PC-3 (cell line): ENCODE results near the gene NPHP1. TPM values are rescaled to one million over a fixed set of nuclear protein-coding genes. Genes with fewer than 3 reads are reported as not detected.

ENCODE experiments used
- ATAC-seq: fragments of 200-7000 bp; cut with Tn5 transposase; 2 replicates; pipeline ENCODE4 v1.9.1; 2020; ENCODE audit warnings: mild to moderate bottlenecking, moderate library complexity
- BruUV-seq: library from RNA; stranded (reverse); fragments of 400-500 nt; replicated peaks from 2 replicates; lab custom pipeline; 2021; lab: Mats Ljungman, UMichigan
- CTCF ChIA-PET: fragments of 300-600 bp; sonication (Branson Sonifier 250); formaldehyde crosslinking; loops from one replicate; lab custom pipeline; 2022; ENCODE audit warnings: antibody characterized with exemption; lab: Charles Lee
- POLR2A ChIA-PET: fragments of 300-600 bp; sonication (Branson Sonifier 250); formaldehyde crosslinking; loops from one replicate; lab custom pipeline; 2022; ENCODE audit warnings: antibody characterized with exemption; ENCODE audit not compliant: unreplicated experiment; lab: Charles Lee
- DNase-seq: peaks from one replicate; pipeline ENCODE4 v3.0.0-alpha.2; 2015
- H2AFZ ChIP-seq: fragments of 300-600 bp; sonication (generic); 2 replicates; pipeline ENCODE4 v1.6.0; 2016; ENCODE audit warnings: antibody characterized with exemption, low read length
- H3F3A ChIP-seq: fragments of 300-600 bp; sonication (generic); one replicate; pipeline ENCODE4 v1.6.0; 2017; ENCODE audit warnings: antibody characterized with exemption, low read length, control low read depth, mild to moderate bottlenecking; ENCODE audit not compliant: unreplicated experiment
- H3K27ac ChIP-seq: fragments of 300-600 bp; sonication (generic); 2 replicates; pipeline ENCODE4 v1.5.1; 2016; ENCODE audit warnings: mild to moderate bottlenecking, low read length
- H3K27me3 ChIP-seq: fragments of 300-600 bp; sonication (generic); 2 replicates; pipeline ENCODE4 v1.6.1; 2016; ENCODE audit warnings: low read length, mixed read lengths
- H3K36me3 ChIP-seq: fragments of 300-600 bp; sonication (generic); 2 replicates; pipeline ENCODE4 v1.6.1; 2016; ENCODE audit warnings: low read depth, mixed run types, low read length, mixed read lengths
- H3K4me1 ChIP-seq: fragments of 300-600 bp; sonication (generic); 2 replicates; pipeline ENCODE4 v1.5.1; 2016; ENCODE audit warnings: low read length; ENCODE audit not compliant: insufficient read depth
- H3K4me2 ChIP-seq: fragments of 300-600 bp; sonication (generic); 2 replicates; pipeline ENCODE4 v1.6.0; 2016; ENCODE audit warnings: low read length
- H3K4me3 ChIP-seq: fragments of 300-600 bp; sonication (generic); 2 replicates; pipeline ENCODE4 v1.5.1; 2016; ENCODE audit warnings: mild to moderate bottlenecking, low read length, mixed read lengths
- H3K79me2 ChIP-seq: fragments of 300-600 bp; sonication (generic); 2 replicates; pipeline ENCODE4 v1.6.1; 2017; ENCODE audit warnings: low read length, mixed read lengths
- H3K9ac ChIP-seq: fragments of 300-600 bp; sonication (generic); 2 replicates; pipeline ENCODE4 v1.6.0; 2016; ENCODE audit warnings: mild to moderate bottlenecking, low read length
- H3K9me2 ChIP-seq: fragments of 300-600 bp; sonication (generic); replicated peaks from 2 replicates; pipeline ENCODE4 v1.6.1; 2016; ENCODE audit warnings: mixed run types, low read length, mixed read lengths
- H3K9me3 ChIP-seq: fragments of 300-600 bp; sonication (generic); 2 replicates; pipeline ENCODE4 v1.6.1; 2016; ENCODE audit warnings: low read length, mixed read lengths
- H4K20me1 ChIP-seq: fragments of 300-600 bp; sonication (generic); 2 replicates; pipeline ENCODE4 v1.6.1; 2016; ENCODE audit warnings: low read length, mixed read lengths
- EZH2 ChIP-seq: fragments of 300-600 bp; sonication (generic); IDR thresholded peaks from one replicate; pipeline ENCODE4 v1.6.1; 2017; ENCODE audit warnings: antibody characterized with exemption, mild to moderate bottlenecking, low read length; ENCODE audit not compliant: unreplicated experiment
- EZH2phosphoT487 ChIP-seq: fragments of 300-600 bp; sonication (generic); IDR thresholded peaks from 2 replicates; pipeline ENCODE4 v1.6.1; 2018; ENCODE audit warnings: mild to moderate bottlenecking, antibody characterized with exemption, low read length, borderline replicate concordance
- intact Hi-C: fragments of 100-400 bp; cut with micrococcal nuclease; formaldehyde crosslinking; loops from 2 replicates; pipeline ENCODE4 v1.9.0; 2023
- total RNA-seq: library from RNA; depleted of rRNA; stranded (reverse); fragments of >200 nt; gene quantifications from 2 replicates; pipeline ENCODE4 v1.2.3, GENCODE V29; 2014
- TF ChIP-seq, protein P1 (sequence below): fragments of 300-600 bp; sonication (generic); conservative IDR thresholded peaks from 2 replicates; pipeline ENCODE4 v1.5.1; 2017; ENCODE audit warnings: antibody characterized with exemption, low read depth, mild to moderate bottlenecking, low read length

NPHP1 gene
- total RNA-seq, 1 experiment from 2014 or later, result 4.2 TPM

- POLR2A ChIA-PET, result no interaction called here
- peaks cover 19% of the 10 kb centered on the region for H3K4me1 ChIP-seq
Measured at GRCh38 chr2:110146945-110147332, 57.9 kb downstream of the NPHP1 start.

DNA sequence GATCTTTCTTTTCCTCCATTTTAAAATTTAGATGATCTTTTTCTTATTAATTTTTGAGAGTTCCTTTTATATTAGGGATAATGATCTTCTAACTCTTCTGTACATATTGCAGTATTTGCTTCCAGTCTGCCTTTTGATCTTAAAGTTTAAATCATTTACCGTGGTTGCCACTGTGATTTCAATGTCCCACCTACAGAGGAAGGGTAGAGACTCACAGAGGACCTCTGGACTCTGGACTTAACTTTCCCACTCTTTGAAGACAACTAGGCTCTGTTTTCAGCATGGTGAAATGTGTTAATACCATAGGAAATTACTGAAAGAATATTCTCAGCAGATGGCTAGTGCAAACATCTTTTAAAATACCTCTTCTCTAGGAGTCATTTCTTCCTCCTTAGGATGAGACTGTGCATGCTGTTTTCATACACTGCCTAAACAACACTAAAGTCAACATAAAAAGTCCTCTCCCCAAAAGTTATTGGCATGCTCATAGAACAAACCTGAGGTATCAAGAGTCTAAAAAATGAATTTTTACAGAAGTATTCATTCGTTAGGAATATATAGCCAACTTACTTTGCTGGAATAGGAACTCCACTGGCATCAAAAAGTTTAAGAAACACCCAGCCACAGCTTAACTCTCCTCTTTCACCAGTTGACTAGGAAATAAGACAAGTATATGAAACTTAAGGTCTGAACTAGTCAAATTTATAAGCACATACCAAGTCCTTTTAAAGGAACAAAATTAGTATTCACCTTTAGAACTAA, 58.4 kb downstream of the NPHP1 start:
- no peaks in the 10 kb centered on the region for H3K79me2 ChIP-seq
- no peak overlapping the region for H3K4me2 ChIP-seq
- TF ChIP-seq EZH2 (no peak), EZH2phosphoT487 (no peak)
- TF ChIP-seq, protein P1, sequence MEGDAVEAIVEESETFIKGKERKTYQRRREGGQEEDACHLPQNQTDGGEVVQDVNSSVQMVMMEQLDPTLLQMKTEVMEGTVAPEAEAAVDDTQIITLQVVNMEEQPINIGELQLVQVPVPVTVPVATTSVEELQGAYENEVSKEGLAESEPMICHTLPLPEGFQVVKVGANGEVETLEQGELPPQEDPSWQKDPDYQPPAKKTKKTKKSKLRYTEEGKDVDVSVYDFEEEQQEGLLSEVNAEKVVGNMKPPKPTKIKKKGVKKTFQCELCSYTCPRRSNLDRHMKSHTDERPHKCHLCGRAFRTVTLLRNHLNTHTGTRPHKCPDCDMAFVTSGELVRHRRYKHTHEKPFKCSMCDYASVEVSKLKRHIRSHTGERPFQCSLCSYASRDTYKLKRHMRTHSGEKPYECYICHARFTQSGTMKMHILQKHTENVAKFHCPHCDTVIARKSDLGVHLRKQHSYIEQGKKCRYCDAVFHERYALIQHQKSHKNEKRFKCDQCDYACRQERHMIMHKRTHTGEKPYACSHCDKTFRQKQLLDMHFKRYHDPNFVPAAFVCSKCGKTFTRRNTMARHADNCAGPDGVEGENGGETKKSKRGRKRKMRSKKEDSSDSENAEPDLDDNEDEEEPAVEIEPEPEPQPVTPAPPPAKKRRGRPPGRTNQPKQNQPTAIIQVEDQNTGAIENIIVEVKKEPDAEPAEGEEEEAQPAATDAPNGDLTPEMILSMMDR, result no peak
- H3K9me3 ChIP-seq, result no peaks in the 10 kb centered on the region
- peaks cover 19% of the 10 kb centered on the region for H3K4me1 ChIP-seq
- H3K9me2 ChIP-seq, result no peaks in the 10 kb centered on the region
- no peaks in the 10 kb centered on the region for H3K36me3 ChIP-seq
- no peak for DNase-seq
- no peak for ATAC-seq
- peaks cover 7% of the 10 kb centered on the region for H3F3A ChIP-seq
- POLR2A ChIA-PET, result no interaction called here
- H2AFZ ChIP-seq, result no peak overlapping the region
- no peak overlapping the region; the same call in 1 of the 2 replicates for H3K9ac ChIP-seq
- CTCF ChIA-PET, result no interaction called here
- no peaks in the 10 kb centered on the region for H3K27me3 ChIP-seq
- no peak overlapping the region for H3K4me3 ChIP-seq
- no peak overlapping the region for H3K27ac ChIP-seq
- intact Hi-C loops, result no loop called here
- no TSS peak for BruUV-seq
- H4K20me1 ChIP-seq, result no peaks in the 10 kb centered on the region

More at GRCh38 chr2:110146945-110147332, 57.9 kb downstream of the NPHP1 start:
- H3K4me2 ChIP-seq, result no peak overlapping the region
- CTCF ChIA-PET, result no interaction called here
- H3K36me3 ChIP-seq, result no peaks in the 10 kb centered on the region
- no peak for DNase-seq
- H3K27me3 ChIP-seq, result no peaks in the 10 kb centered on the region
- no peaks in the 10 kb centered on the region for H3K9me2 ChIP-seq
- ATAC-seq, result no peak
- no peak overlapping the region for H3K4me3 ChIP-seq
- no peaks in the 10 kb centered on the region for H4K20me1 ChIP-seq
- H3F3A ChIP-seq, result peaks cover 7% of the 10 kb centered on the region
- no peaks in the 10 kb centered on the region for H3K9me3 ChIP-seq
- H3K79me2 ChIP-seq, result no peaks in the 10 kb centered on the region
- intact Hi-C loops, result no loop called here
- no peak overlapping the region for H3K27ac ChIP-seq
- no peak overlapping the region; the same call in 1 of the 2 replicates for H3K9ac ChIP-seq
- H2AFZ ChIP-seq, result no peak overlapping the region
- BruUV-seq, result no TSS peak
- TF ChIP-seq, protein P1, result no peak
- TF ChIP-seq EZH2phosphoT487, result no peak
- no peak for TF ChIP-seq EZH2

GRCh38 chr2:110143982-110144381, 60.8 kb downstream of the NPHP1 start:
- H3K4me3 ChIP-seq, result no peak overlapping the region
- no peak overlapping the region for H3K9ac ChIP-seq
- ATAC-seq (no peak), DNase-seq (no peak)
- peaks cover 6% of the 10 kb centered on the region for H3K4me1 ChIP-seq
- no peaks in the 10 kb centered on the region for H3K36me3 ChIP-seq
- TF ChIP-seq, protein P1, result no peak
- TF ChIP-seq EZH2phosphoT487 (no peak), EZH2 (no peak)
- no peak overlapping the region for H2AFZ ChIP-seq
- CTCF ChIA-PET, result no interaction called here
- no peaks in the 10 kb centered on the region for H3K79me2 ChIP-seq
- POLR2A ChIA-PET, result interaction anchor here (0.6 kb wide), 1 partner anchor 15 kb away, joined by 4 read pairs; no protein-coding TSS in a partner anchor
- intact Hi-C loops, result no loop called here
- no peaks in the 10 kb centered on the region for H3K9me3 ChIP-seq
- H3K27ac ChIP-seq, result no peak overlapping the region
- no peaks in the 10 kb centered on the region for H3K27me3 ChIP-seq
- H3F3A ChIP-seq, result peaks cover 3% of the 10 kb centered on the region
- H3K4me2 ChIP-seq, result no peak overlapping the region
- no peaks in the 10 kb centered on the region for H4K20me1 ChIP-seq
- H3K9me2 ChIP-seq, result no peaks in the 10 kb centered on the region
- BruUV-seq, result no TSS peak
